Stimulated activated CD8-positive, alpha-beta memory T cell treated with anti-CD3 and anti-CD28 coated beads, Interleukin-7, amount 100 ng/mL, for 48 hours (primary cell): ENCODE data around the gene VPREB3.

ENCODE experiments used
- DNase-seq, 2 donors: peaks; one replicate each; pipeline ENCODE4 v3.0.0-alpha.2; 2020; ENCODE audit warnings: low read depth in 1 of 2; ENCODE audit errors: extremely low read depth in 1 of 2

The VPREB3 gene

GRCh38 chr22:23704829-23705228, 49.4 kb downstream of the VPREB3 start:
- no peak for DNase-seq

GRCh38 chr22:23704062-23704461, 50.2 kb downstream of the VPREB3 start:
- no peak for DNase-seq
